HUES64 (cell line): ENCODE data around the gene TLN1. TPM values are rescaled to one million over a fixed set of nuclear protein-coding genes. Genes with fewer than 3 reads are reported as not detected.

ENCODE experiments used
- H3K27ac ChIP-seq: 2 replicates; pipeline ENCODE4 v1.7.0; 2013; ENCODE audit warnings: low read depth, low read length, inconsistent platforms
- H3K27me3 ChIP-seq: 2 replicates; pipeline ENCODE4 v1.6.1; 2013; ENCODE audit warnings: mild to moderate bottlenecking, low read length; ENCODE audit not compliant: insufficient read depth
- H3K36me3 ChIP-seq: 2 replicates; pipeline ENCODE4 v1.6.1; 2013; ENCODE audit warnings: mild to moderate bottlenecking, low read length; ENCODE audit not compliant: insufficient read depth
- H3K4me1 ChIP-seq: 2 replicates; pipeline ENCODE4 v1.6.1; 2013; ENCODE audit warnings: mild to moderate bottlenecking, low read length, moderate library complexity; ENCODE audit not compliant: insufficient read depth
- H3K4me3 ChIP-seq: 2 replicates; pipeline ENCODE4 v1.5.1; 2013; ENCODE audit warnings: mild to moderate bottlenecking, low read length, moderate library complexity
- H3K9ac ChIP-seq: 2 replicates; pipeline ENCODE4 v1.6.1; 2013; ENCODE audit warnings: mild to moderate bottlenecking, low read depth, low read length
- H3K9me3 ChIP-seq: 2 replicates; pipeline ENCODE4 v1.6.1; 2013; ENCODE audit warnings: low read depth, low read length; ENCODE audit not compliant: insufficient read depth
- WGBS: fragments of 150-250, 120-280 bp; methylation state at CpG from one replicate; pipeline ENCODE4 v1.1.7; 2013; ENCODE audit warnings: missing lambda C conversion rate; 5-methylcytosine and 5-hydroxymethylcytosine counted together
- polyA plus RNA-seq, 2 experiments: library from polyadenylated mRNA; stranded (reverse); fragments of 50-300 nt; gene quantifications; one replicate each; pipeline ENCODE4 v1.2.3, GENCODE V29; 2013

TLN1 gene
- 38.5 TPM for polyA plus RNA-seq (2013, experiment 1 of 2)
- 48.8 TPM for polyA plus RNA-seq (2013, experiment 2 of 2)

DNA sequence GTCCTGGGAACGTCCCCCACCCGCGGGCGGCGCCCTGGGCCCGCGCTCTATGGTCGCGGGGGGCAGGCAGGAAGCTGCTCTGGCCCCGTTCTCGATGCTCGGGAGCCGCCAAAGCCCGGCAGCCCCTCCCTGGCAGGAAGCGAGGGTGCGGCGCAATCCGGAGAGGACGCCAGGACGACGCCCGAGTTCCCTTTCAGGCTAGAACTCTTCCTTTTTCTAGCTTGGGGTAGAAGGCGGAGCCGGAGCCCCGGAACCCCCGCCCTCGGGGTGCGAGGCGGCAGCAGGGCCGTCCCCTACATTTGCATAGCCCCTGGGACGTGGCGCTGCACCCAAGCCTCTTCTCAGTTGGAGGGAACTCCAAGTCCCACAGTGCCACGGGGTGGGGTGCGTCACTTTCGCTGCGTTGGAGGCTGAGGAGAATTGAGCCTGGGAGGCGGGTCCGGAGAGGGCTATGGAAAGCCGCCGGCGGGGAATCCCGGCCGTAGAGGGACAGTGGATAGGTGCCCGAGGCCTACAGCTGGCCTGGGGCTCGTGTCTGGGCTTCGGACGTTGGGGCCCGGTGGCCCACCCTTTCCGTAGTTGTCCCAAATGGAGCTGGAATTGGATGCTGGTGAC lies at the start of gene TLN1, which contains the start of gene CREB3:
TLN1 (minus strand) TSS at position 11 of the 615 bp plus-strand sequence. CDS start 6,501 bp downstream, outside the sequence.
CREB3 (plus strand) TSS at position 482 of the 615 bp plus-strand sequence; CDS start at position 589, 107 bp downstream.
- H3K27me3 ChIP-seq = no peaks in the 10 kb centered on the region
- H3K9me3 ChIP-seq = no peaks in the 10 kb centered on the region
- H3K4me1 ChIP-seq = peaks cover 47% of the 10 kb centered on the region
- under 1% methylated on average over 49 of the region's 49 CpGs for WGBS
- H3K36me3 ChIP-seq = peaks cover 35% of the 10 kb centered on the region
- H3K9ac ChIP-seq = peak within 1 kb of the TSS; percentile 71
- peak within 1 kb of the TSS; percentile 97 for H3K27ac ChIP-seq
- peak within 1 kb of the TSS; percentile 88 for H3K4me3 ChIP-seq

DNA sequence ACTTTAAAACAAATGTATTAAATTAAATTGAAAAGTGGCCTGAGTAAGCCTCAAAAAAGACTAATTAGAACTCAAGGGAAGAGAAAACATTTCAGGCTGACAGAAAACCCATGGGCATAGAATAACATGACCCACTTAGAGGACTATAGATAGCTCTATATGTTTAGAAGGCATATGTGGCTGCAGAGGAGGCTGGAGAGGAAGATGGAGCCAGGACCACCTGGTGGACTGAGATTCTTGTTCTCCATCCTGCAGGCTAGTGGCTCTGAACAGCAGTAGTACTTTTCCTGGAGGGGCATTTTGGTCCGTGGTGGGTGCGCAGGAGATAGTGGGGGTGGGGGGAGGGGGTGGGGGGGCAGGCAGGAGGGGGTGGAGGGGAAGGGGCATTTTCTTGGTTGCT lies 49.1 kb upstream of the TLN1 start:
- Histone ChIP-seq H3K9ac (no peak overlapping the region), H3K27me3 (no peaks in the 10 kb centered on the region), H3K4me3 (no peak overlapping the region), H3K36me3 (peaks cover 3% of the 10 kb centered on the region; the same call in 1 of the 2 replicates), H3K4me1 (0 out of 2 replicates have a peak, but pooled peaks cover 2% of the 10 kb centered on the region), H3K27ac (no peak overlapping the region), H3K9me3 (no peaks in the 10 kb centered on the region)
- no CpG with 5 or more reads among the region's 2 CpGs for WGBS

- no peaks in the 10 kb centered on the region for H3K9me3 ChIP-seq
These were observed 46.5 kb upstream of the TLN1 start for GRCh38 chr9:35778496-35778895.

GRCh38 chr9:35776018-35776417 lies 44.0 kb upstream of the TLN1 start:
- peaks cover 16% of the 10 kb centered on the region for H3K4me1 ChIP-seq
- H3K36me3 ChIP-seq = no peaks in the 10 kb centered on the region
- H3K27me3 ChIP-seq = no peaks in the 10 kb centered on the region
- H3K27ac ChIP-seq = no peak overlapping the region
- no peaks in the 10 kb centered on the region for H3K9me3 ChIP-seq
- H3K4me3 ChIP-seq = no peak overlapping the region
- 82% methylated on average over 4 of the region's 4 CpGs for WGBS
- no peak overlapping the region for H3K9ac ChIP-seq

More at GRCh38 chr9:35778496-35778895, 46.5 kb upstream of the TLN1 start:
- H3K27ac ChIP-seq = no peak overlapping the region
- H3K4me3 ChIP-seq = no peak overlapping the region
- H3K9ac ChIP-seq = no peak overlapping the region
- 86% methylated on average over 3 of the region's 3 CpGs for WGBS
- peaks cover 16% of the 10 kb centered on the region for H3K4me1 ChIP-seq
- H3K27me3 ChIP-seq = no peaks in the 10 kb centered on the region
- H3K36me3 ChIP-seq = peaks cover 2% of the 10 kb centered on the region; the same call in 1 of the 2 replicates

- no peak overlapping the region for H3K9ac ChIP-seq
- no peaks in the 10 kb centered on the region for H3K36me3 ChIP-seq
- 50% methylated on average over 5 of the region's 7 CpGs for WGBS
- no peaks in the 10 kb centered on the region for H3K27me3 ChIP-seq
- peaks cover 16% of the 10 kb centered on the region for H3K4me1 ChIP-seq
- H3K4me3 ChIP-seq = no peak overlapping the region
- H3K27ac ChIP-seq = peak overlapping the region; percentile 55; the same call in 1 of the 2 replicates
- no peaks in the 10 kb centered on the region for H3K9me3 ChIP-seq
These were observed 43.1 kb upstream of the TLN1 start for GRCh38 chr9:35774907-35775635.

DNA sequence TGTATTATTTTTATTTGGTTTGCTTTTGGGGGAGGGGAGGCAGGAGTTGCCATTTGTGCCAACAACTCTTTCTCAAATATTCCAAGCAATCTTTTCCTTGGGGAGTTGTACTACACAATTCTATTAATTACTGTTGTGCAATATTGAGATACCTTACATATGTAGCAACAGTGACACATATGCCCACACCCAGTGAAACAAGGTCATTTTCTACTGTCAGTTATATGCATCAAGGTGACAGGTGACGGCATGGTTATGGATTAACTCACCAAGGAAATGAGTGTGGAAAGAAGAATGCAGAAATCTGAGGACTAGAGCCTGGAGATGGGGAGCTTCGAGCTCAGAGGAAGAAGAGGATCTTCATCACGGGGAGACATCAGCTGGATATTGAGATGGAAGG lies 39.9 kb upstream of the TLN1 start:
- Histone ChIP-seq H3K4me3 (no peak overlapping the region), H3K36me3 (no peaks in the 10 kb centered on the region), H3K27ac (no peak overlapping the region), H3K4me1 (peaks cover 16% of the 10 kb centered on the region), H3K9ac (no peak overlapping the region), H3K9me3 (no peaks in the 10 kb centered on the region), H3K27me3 (no peaks in the 10 kb centered on the region)
- WGBS = 92% methylated on average over 3 of the region's 3 CpGs

- 90% methylated on average over 1 of the region's 1 CpG for WGBS
- Histone ChIP-seq H3K9ac (no peak overlapping the region), H3K36me3 (no peaks in the 10 kb centered on the region), H3K27me3 (no peaks in the 10 kb centered on the region), H3K4me1 (peaks cover 16% of the 10 kb centered on the region), H3K4me3 (no peak overlapping the region), H3K9me3 (no peaks in the 10 kb centered on the region), H3K27ac (no peak overlapping the region)
These were observed 39.5 kb upstream of the TLN1 start for GRCh38 chr9:35771534-35771933.

GRCh38 chr9:35771075-35771433 lies 39.1 kb upstream of the TLN1 start:
- peaks cover 14% of the 10 kb centered on the region for H3K4me1 ChIP-seq
- H3K9me3 ChIP-seq = no peaks in the 10 kb centered on the region
- 98% methylated on average over 3 of the region's 4 CpGs for WGBS
- no peak overlapping the region for H3K27ac ChIP-seq
- H3K36me3 ChIP-seq = no peaks in the 10 kb centered on the region
- H3K4me3 ChIP-seq = no peak overlapping the region
- H3K9ac ChIP-seq = no peak overlapping the region
- no peaks in the 10 kb centered on the region for H3K27me3 ChIP-seq

GRCh38 chr9:35769763-35770162 lies 37.8 kb upstream of the TLN1 start:
- Histone ChIP-seq H3K4me3 (no peak overlapping the region), H3K9me3 (no peaks in the 10 kb centered on the region), H3K27me3 (no peaks in the 10 kb centered on the region), H3K9ac (no peak overlapping the region), H3K4me1 (peaks cover under 1% of the 10 kb centered on the region), H3K36me3 (no peaks in the 10 kb centered on the region), H3K27ac (no peak overlapping the region)
- WGBS = 89% methylated on average over 1 of the region's 1 CpG

DNA sequence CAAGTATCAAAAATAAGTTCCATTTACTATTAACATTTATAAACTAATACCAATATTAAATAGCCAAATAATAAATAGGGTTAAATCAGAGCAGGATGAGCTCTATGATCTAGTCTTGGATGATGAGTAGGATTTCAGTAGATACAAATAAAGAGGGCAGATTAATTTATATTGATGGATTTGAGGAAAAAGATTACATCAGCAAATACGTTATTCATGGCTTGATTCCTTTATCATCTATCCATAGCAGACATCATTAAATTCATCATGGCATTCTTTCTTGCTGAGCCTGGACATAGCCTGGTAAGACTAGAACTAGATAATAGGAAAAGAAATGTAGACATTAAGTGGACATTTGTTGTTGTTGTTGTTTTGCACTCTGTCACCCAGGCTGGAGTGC lies 35.5 kb upstream of the TLN1 start:
- no peak overlapping the region for H3K27ac ChIP-seq
- peaks cover 3% of the 10 kb centered on the region; the same call in 1 of the 2 replicates for H3K4me1 ChIP-seq
- no peaks in the 10 kb centered on the region for H3K36me3 ChIP-seq
- no peak overlapping the region for H3K4me3 ChIP-seq
- no peaks in the 10 kb centered on the region for H3K9me3 ChIP-seq
- no CpG with 5 or more reads among the region's 1 CpG for WGBS
- H3K27me3 ChIP-seq = no peaks in the 10 kb centered on the region
- no peak overlapping the region for H3K9ac ChIP-seq

GRCh38 chr9:35766997-35767396 lies 35.0 kb upstream of the TLN1 start:
- no peak overlapping the region for H3K27ac ChIP-seq
- H3K9ac ChIP-seq = no peak overlapping the region
- peaks cover 5% of the 10 kb centered on the region; the same call in 1 of the 2 replicates for H3K4me1 ChIP-seq
- no peaks in the 10 kb centered on the region for H3K36me3 ChIP-seq
- WGBS = 92% methylated on average over 1 of the region's 2 CpGs
- H3K4me3 ChIP-seq = no peak overlapping the region
- H3K27me3 ChIP-seq = no peaks in the 10 kb centered on the region
- H3K9me3 ChIP-seq = no peaks in the 10 kb centered on the region
